D721Med (cell line): ENCODE results near the gene CYB5R3.
"Not testable (repeated sequence)": the region's sequence is repeated elsewhere in the genome, so short reads cannot be mapped to it uniquely, and the experiment has no call there.

Source experiments
- DNase-seq: peaks from one replicate; pipeline ENCODE4 v3.0.0; 2011; ENCODE audit warnings: low spot score; ENCODE audit not compliant: insufficient read length
- FAIRE-seq: peaks from 2 replicates; lab custom pipeline; 2011; peaks lifted over from hg19 to GRCh38; lab: Jason Lieb, UNC
- CTCF ChIP-seq: IDR thresholded peaks from 2 replicates; pipeline ENCODE4 v1.5.1; 2012; ENCODE audit warnings: mild to moderate bottlenecking, control low read depth; ENCODE audit not compliant: insufficient read depth; ENCODE audit errors: missing control alignments

CYB5R3 gene

GRCh38 chr22:42683578-42684283, 34.5 kb upstream of the CYB5R3 start:
- TF ChIP-seq CTCF, result no peak
- DNase-seq (no peak), FAIRE-seq (no peak)

GRCh38 chr22:42682113-42682851, 33.1 kb upstream of the CYB5R3 start:
- FAIRE-seq (no peak), DNase-seq (no peak)
- no peak for TF ChIP-seq CTCF

- TF ChIP-seq CTCF, result no peak
- DNase-seq, result no peak
- no peak for FAIRE-seq
These were observed 31.5 kb upstream of the CYB5R3 start for GRCh38 chr22:42680648-42681047.

- DNase-seq (no peak), FAIRE-seq (no peak)
- TF ChIP-seq CTCF, result no peak
These were observed 30.5 kb upstream of the CYB5R3 start for GRCh38 chr22:42679691-42680090.

GRCh38 chr22:42678894-42679293, 29.7 kb upstream of the CYB5R3 start:
- DNase-seq, result no peak
- FAIRE-seq, result no peak
- no peak for TF ChIP-seq CTCF

- not testable (repeated sequence) for FAIRE-seq, DNase-seq
These were observed 28.7 kb upstream of the CYB5R3 start for GRCh38 chr22:42677936-42678335.

GRCh38 chr22:42676059-42676607, 26.9 kb upstream of the CYB5R3 start:
- DNase-seq, result no peak
- no peak for TF ChIP-seq CTCF
- no peak for FAIRE-seq
